Brain microvascular endothelial cell (primary cell): ENCODE data around the gene SRRT.

ENCODE experiments used
- DNase-seq: peaks from one replicate; pipeline ENCODE4 v3.0.0-alpha.2; 2020
- H3K27ac ChIP-seq: fragments of 250-450 bp; sonication (Bioruptor Pico); 2 replicates; pipeline ENCODE4 v1.5.1; 2020; ENCODE audit warnings: mild to moderate bottlenecking, moderate library complexity
- H3K27me3 ChIP-seq: fragments of 250-450 bp; sonication (Bioruptor Pico); replicated peaks from 2 replicates; pipeline ENCODE4 v1.5.1; 2020; ENCODE audit warnings: mild to moderate bottlenecking
- H3K36me3 ChIP-seq: fragments of 250-450 bp; sonication (Bioruptor Pico); replicated peaks from 2 replicates; pipeline ENCODE4 v1.5.1; 2020; ENCODE audit warnings: mild to moderate bottlenecking
- H3K4me3 ChIP-seq: 2 replicates; pipeline ENCODE4 v1.5.1; 2011; ENCODE audit warnings: low read depth, mild to moderate bottlenecking, control low read depth, low read length, moderate library complexity
- CTCF ChIP-seq: IDR thresholded peaks from 2 replicates; pipeline ENCODE4 v1.5.1; 2011; ENCODE audit warnings: low read depth, mild to moderate bottlenecking, moderate library complexity, low read length, control low read depth, inconsistent platforms; ENCODE audit errors: missing control alignments
- in situ Hi-C: cut with HindIII; loops from 2 replicates; pipeline ENCODE4 v1.10.0; 2017; ENCODE audit warnings: low sequenced_read_pairs, low pct_ligation_motif_present

The SRRT gene

GRCh38 chr7:100893910-100894721 lies 19.2 kb downstream of the SRRT start:
- Histone ChIP-seq H3K27me3 (peaks cover 15% of the 10 kb centered on the region), H3K27ac (no peak overlapping the region), H3K4me3 (no peak overlapping the region), H3K36me3 (no peaks in the 10 kb centered on the region)
- in situ Hi-C loops = no loop called here
- no peak for TF ChIP-seq CTCF
- no peak for DNase-seq

DNA sequence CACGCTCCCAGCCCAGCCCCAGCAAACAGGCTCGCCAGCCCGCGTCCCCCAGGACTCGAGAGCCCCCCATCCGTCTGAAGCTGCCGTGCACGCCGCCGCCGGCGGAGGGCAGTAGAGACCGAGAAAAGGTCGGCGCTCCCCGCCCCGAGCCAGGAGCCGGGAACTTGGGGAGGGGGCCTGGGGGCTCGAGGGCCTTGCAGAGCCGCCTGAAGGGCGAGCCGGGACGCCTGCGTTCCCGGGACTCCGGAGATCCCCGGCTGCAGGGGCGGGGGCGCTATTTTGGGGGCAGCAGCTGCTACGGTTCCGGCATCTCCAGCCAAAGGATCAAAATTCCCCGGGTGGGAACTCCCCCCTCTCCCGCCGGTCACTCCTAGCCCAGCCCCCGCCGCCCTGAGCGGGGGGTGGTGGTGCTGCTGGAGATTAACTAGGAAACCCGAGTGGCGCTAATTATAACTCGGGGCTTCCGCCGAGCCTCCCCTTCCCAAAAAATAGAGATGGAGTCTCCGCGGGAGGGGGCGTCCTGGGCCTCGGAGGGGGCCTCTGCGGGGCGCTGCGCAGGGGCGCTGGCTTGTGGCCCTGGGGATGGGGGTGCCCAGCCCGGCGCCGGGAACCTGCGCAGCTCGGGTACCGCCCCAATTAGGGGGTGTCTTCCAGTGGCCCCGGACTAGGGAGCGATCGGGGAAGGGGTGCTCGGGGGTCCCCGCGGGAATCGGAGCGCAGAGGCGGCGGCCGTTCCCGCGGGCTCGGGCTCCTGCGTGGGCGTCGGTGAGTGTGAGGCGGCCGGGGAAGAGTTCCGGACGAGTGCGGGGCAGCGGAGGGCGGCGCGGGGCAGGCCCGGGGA lies 20.2 kb downstream of the SRRT start:
- Histone ChIP-seq H3K36me3 (no peaks in the 10 kb centered on the region), H3K4me3 (peak overlapping the region; percentile 44), H3K27ac (no peak overlapping the region), H3K27me3 (peaks cover 15% of the 10 kb centered on the region)
- TF ChIP-seq CTCF = peak; percentile 81
- in situ Hi-C loops = no loop called here
- DNase-seq = no peak

GRCh38 chr7:100895701-100895955 lies 20.7 kb downstream of the SRRT start, which contains the start of gene ACHE:
Gene ACHE (minus strand): TSS chr7:100895888. CDS start chr7:100894232, 1,656 bp downstream.
- in situ Hi-C loops = no loop called here
- no peaks in the 10 kb centered on the region for H3K36me3 ChIP-seq
- H3K27ac ChIP-seq = no peak within 1 kb of the TSS
- peaks cover 15% of the 10 kb centered on the region for H3K27me3 ChIP-seq
- H3K4me3 ChIP-seq = peak within 1 kb of the TSS; percentile 44
- no peak for DNase-seq
- TF ChIP-seq CTCF = no peak

- in situ Hi-C loops = no loop called here
- H3K27ac ChIP-seq = no peak overlapping the region
- DNase-seq = no peak
- H3K36me3 ChIP-seq = no peaks in the 10 kb centered on the region
- no peak for TF ChIP-seq CTCF
- peak overlapping the region; percentile 12 for H3K4me3 ChIP-seq
- H3K27me3 ChIP-seq = peaks cover 15% of the 10 kb centered on the region
Observed at GRCh38 chr7:100895956-100896731, 21.2 kb downstream of the SRRT start.

GRCh38 chr7:100896732-100897608 lies 22.1 kb downstream of the SRRT start:
- peaks cover 15% of the 10 kb centered on the region for H3K27me3 ChIP-seq
- in situ Hi-C loops = no loop called here
- DNase-seq = no peak
- H3K4me3 ChIP-seq = no peak overlapping the region
- peak; percentile 75 for TF ChIP-seq CTCF
- no peak overlapping the region for H3K27ac ChIP-seq
- no peaks in the 10 kb centered on the region for H3K36me3 ChIP-seq
